HG02840 (cell line): Measurements from ENCODE around the gene SPOCK2.

Experiments
- ATAC-seq: cut with Tn5 transposase; IDR thresholded peaks from one replicate; pipeline ENCODE4 v1.9.1; 2021; ENCODE audit warnings: mild to moderate bottlenecking, moderate library complexity, moderate number of reproducible peaks; ENCODE audit not compliant: unreplicated experiment, low FRiP score

SPOCK2 gene

GRCh38 chr10:72090326-72090725 lies 2.0 kb upstream of the SPOCK2 start:
- ATAC-seq: no peak

- no peak for ATAC-seq
Observed at GRCh38 chr10:72089618-72090017, 1.3 kb upstream of the SPOCK2 start.

GRCh38 chr10:72088889-72089575 lies 681 bp upstream of the SPOCK2 start:
- ATAC-seq: no peak

DNA sequence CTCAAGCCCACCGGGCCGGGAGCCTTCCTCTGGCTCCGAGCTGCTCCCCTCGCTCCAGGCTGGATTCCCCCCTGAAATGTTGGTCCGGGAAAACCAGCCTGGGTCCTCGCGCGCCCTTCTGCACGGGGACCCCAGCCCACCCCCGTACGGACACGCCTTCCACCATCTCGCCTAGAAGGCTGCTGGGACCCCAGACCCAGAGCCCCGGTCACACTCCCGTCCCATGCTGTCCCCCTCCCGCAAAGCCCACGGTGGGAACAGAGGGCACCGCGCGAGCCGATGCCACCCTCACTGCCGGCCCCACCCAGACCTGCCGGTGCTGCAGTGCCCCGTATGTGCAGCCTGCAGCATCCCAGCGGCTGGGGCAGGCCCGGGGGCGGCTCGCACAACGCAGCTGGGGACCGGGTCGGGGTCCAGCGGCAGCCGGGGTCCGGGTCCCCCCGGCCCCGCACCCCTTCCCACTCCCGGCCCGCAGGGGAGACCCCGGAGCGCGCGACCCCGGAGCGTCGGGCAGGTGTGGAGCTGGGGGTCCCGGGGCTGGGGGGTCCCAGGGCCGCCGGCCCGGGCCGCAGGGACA lies 871 bp downstream of the SPOCK2 start:
- ATAC-seq: no peak

DNA sequence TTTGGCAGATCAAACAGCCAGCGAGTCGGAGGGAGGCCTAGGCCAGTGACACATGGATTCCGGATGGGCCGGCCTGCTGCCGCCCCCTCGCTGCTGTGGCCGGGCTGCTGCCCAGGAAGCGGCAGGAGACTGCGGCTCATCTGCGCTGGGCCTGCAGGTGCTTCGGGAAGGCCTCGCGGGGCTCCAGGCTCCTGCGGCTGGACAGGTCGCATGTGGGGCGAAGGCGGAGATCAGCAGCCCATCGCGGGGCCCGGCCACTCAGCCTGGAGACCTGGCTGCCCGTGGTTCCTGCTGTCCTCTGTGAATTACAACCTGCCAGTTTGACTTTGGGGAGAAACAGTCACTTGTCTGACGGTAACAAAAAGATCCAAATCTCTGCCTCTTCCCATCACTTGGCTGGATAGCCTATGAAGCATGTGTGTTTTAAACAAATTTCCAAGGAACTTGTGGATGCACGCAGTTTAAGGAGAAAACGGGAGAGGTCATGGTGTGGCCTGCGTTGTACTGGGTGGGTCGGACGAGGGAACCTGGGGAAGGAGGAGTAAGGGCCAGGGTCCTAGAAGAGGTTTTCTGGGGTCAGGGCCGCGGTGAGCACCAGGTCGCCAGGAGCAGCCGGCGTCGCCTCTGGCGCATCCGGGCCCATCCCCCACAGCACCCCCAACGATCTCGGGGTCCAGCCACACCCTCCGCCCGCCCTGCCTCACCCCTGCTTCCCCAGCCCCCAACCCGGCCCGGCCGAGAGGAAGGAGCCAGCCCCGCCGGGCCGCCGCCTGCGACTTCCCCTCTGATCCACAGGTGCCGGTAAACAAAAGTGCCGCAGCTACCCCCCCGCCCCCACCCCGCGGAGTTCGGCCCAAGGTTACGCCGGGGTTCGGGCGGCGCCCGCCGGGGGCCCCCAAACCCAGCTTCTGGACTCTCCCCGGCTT lies 1.6 kb downstream of the SPOCK2 start:
- ATAC-seq: no peak

GRCh38 chr10:72085864-72086465 lies 2.4 kb downstream of the SPOCK2 start:
- ATAC-seq: no peak

DNA sequence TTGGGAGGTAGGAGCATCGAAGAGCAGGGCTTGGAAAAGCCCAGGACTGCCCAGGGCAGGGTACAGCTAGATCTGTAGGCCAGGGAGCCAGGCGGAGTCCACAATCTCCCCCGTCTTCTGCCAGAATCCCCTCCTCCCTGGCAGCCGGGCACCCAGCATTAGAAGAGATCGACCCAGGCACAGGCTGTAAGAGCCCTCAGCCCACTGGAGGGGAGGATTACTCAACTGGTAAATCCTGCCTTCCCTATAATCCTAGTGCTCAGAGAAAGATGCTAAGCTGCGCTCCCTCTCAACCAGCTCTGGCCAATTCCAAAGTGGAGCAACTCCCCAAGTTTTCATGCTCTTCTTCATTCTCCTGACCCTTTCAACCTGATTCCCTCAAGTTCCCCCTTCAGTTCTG lies 3.2 kb downstream of the SPOCK2 start:
- no peak for ATAC-seq

DNA sequence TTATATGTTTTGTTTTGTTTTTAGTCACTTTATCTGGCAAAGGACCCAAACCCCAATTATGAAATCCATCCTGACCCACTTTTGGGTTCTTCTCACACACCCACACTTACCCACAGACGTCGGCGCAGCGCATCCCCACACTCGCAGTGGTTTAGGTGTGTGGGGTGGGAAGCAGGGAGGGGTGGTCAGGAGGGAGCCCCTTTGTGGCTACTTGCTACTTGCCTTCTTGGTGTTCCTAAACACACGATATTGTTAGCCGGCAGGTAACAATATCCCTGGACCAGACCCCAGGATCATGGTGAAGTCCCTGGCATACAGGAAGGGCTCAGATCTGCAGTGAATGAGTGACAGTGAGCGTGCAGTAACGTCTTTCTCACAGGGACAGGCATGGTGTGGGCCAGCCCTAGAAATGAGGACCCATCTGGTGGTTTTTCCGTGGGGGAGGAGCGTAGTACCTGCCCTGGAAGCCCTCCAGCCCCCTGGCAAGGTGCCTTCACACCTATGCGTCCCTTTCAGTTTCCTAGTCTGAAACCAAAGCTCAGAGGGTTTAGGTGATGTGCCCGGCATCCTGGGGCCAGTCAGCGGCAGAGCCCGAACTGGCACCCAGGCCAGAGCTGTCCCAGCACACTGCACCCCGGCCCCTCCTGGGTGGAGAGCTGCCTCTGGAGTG lies 4.4 kb downstream of the SPOCK2 start:
- ATAC-seq: no peak

DNA sequence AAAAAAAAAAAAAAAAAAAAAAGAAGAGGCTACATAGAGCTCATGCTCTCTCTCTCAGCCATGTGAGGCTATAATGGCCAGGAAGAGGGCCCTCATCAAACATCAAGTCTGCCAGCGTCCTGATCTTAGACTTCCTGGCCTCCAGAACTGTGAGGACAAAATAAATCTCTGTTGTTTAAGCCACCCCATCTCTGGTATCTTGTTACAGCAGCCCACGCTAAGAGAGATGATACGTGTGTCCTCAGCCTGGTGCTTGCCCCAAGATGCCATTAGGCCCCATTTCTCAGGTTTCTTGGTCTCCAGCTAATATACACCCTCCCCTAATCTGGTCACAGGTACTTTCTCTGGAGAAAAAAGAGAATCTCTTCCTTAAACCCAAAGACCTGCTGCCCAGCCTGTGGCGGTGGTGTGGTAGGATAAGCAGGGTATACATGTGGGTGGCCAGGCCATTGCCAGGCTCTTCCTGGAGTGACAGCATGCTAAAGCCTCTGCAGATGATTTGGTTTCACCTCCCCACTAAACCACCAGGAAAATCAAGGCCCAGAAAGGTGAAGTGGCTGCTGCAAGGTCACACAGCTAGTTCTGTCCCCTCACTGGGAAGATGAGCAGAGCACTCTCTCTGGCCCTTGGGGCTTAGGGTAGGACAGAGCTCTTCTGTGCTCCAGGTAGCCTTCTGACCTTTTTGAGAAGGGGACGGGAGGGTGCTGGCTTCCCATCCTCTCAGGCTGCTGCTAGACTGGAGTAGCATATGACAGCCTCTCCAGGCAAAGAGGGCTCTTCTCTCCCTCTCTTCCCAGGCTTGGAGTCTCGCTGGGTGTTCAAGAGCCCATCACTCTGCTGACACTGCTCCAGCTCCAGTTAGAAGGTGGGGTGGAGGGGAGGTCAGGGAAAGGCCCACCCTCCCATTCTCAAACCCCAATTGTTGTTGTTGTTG lies 5.2 kb downstream of the SPOCK2 start:
- no peak for ATAC-seq

- ATAC-seq: no peak
Observed at GRCh38 chr10:72081772-72082590, 6.4 kb downstream of the SPOCK2 start.

GRCh38 chr10:72081210-72081609 lies 7.1 kb downstream of the SPOCK2 start:
- ATAC-seq: no peak

GRCh38 chr10:72080042-72080975 lies 8.0 kb downstream of the SPOCK2 start:
- ATAC-seq: no peak

- no peak for ATAC-seq
Observed at GRCh38 chr10:72079356-72079755, 9.0 kb downstream of the SPOCK2 start.

DNA sequence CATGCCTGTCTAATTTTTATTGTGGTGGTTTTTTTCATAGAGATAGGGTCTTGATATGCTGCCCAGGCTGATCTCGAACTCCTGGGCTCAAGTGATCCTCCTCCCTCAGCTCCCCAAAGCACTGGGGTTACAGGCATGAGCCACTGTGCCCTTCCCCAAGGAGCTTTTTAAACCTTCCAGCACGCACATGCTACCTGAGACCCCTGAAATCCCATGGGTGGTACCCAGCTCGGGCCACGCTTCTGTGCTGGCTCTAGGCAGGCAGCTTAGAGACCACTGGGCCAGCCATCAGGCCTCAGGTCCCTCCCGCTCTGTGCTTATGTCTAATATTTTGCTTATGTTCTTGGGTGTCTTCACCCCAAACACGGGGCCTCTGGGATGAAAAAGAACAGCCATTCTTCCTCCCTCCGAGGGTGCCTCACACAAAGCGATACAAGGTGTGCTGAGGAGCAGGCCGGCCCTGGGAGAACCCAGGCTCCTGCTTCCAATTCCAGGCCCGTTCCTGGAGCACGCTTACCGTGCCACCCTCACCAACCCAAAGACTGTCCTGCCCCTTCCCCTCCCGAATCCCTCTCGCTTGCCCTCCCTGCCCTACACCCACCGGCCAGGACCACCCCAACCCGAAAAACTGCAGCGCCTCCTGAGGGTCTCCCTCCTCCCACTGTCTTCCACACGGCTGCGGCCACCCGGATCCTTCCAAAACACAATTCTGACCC lies 10.9 kb downstream of the SPOCK2 start:
- no peak for ATAC-seq

- no peak for ATAC-seq
Observed at GRCh38 chr10:72076756-72077155, 11.6 kb downstream of the SPOCK2 start.

DNA sequence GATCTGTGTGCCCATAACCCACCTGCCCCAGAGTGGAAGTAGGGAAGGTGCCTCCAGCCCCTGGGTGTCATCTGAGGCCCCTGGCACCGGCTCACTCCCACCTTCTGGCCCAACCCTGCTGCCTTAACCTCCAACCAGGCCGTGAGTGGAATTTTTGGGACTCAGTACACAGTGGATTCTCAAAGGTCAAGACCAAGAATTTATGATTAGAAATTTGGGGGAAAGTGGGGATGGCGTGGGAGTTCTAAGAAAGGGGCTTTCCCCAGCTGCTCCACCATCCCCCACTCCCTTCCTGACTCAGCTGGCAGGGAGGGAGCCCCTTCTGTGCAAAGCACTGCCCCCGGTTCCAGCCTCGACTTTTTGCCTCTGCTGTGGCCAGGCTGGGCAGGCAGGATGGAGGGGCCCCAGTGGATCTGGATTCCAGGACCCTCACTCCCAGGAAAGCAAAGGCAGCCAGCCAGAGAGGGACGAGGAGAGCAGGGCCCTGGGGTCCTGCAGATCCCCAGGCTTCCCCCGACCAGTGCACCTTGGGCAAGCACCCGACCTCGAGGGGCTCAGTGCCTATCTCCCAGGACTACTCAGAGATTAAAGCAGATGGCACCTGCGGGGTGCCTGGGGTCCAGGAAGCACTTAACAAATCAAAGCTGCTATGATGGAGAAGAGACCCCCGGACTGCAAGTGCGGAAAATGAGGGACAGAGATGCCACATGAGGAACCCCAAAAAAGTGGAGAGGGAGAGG lies 12.8 kb downstream of the SPOCK2 start:
- ATAC-seq: no peak
